C4-2B (cell line): Measurements from ENCODE around the gene LPAR6.

ENCODE experiments used
- CTCF ChIP-seq: fragments of 450-650 bp; conservative IDR thresholded peaks from 2 replicates; pipeline ENCODE4 v1.5.1; 2017; ENCODE audit warnings: mild to moderate bottlenecking
- ZFX ChIP-seq: fragments of 450-650 bp; IDR thresholded peaks from 2 replicates; pipeline ENCODE4 v1.6.1; 2017

- TF ChIP-seq CTCF (no peak), ZFX (no peak)
Measured at GRCh38 chr13:48386816-48387215, 26.1 kb downstream of the LPAR6 start.
